WTC11 (cell line): Measurements from ENCODE around the gene PPP5C. TPM values are rescaled to one million over a fixed set of nuclear protein-coding genes. Genes with fewer than 3 reads are reported as not detected.

Source experiments
- ATF1 ChIP-seq: sonication (generic); formaldehyde crosslinking; IDR thresholded peaks from 2 replicates; pipeline ENCODE4 v1.8.1; 2023; ENCODE audit warnings: mild to moderate bottlenecking, moderate library complexity, missing genetic modification reagents
- ELF4 ChIP-seq: sonication (generic); formaldehyde crosslinking; IDR thresholded peaks from 2 replicates; pipeline ENCODE4 v1.8.1; 2022; ENCODE audit warnings: low read depth, mild to moderate bottlenecking, moderate library complexity, missing genetic modification reagents
- ESRRA ChIP-seq: sonication (generic); formaldehyde crosslinking; IDR thresholded peaks from 2 replicates; pipeline ENCODE4 v1.8.1; 2022; ENCODE audit warnings: mild to moderate bottlenecking, missing genetic modification reagents, borderline replicate concordance
- FOXP1 ChIP-seq: sonication (generic); formaldehyde crosslinking; IDR thresholded peaks from 2 replicates; pipeline ENCODE4 v1.8.0; 2022; ENCODE audit warnings: missing genetic modification reagents, mild to moderate bottlenecking, moderate library complexity, borderline replicate concordance
- IRF2 ChIP-seq: sonication (generic); formaldehyde crosslinking; IDR thresholded peaks from 2 replicates; pipeline ENCODE4 v1.8.0; 2022; ENCODE audit warnings: low read depth, missing genetic modification reagents, borderline replicate concordance
- JAZF1 ChIP-seq: fragments of 250-450 bp; sonication (Bioruptor Pico); IDR thresholded peaks from 2 replicates; pipeline ENCODE4 v1.9.0; 2021; ENCODE audit warnings: moderate library complexity, mild to moderate bottlenecking, inconsistent platforms
- MYBL2 ChIP-seq: sonication (generic); formaldehyde crosslinking; IDR thresholded peaks from 2 replicates; pipeline ENCODE4 v1.8.1; 2023; ENCODE audit warnings: mild to moderate bottlenecking, moderate library complexity, missing genetic modification reagents
- NFATC4 ChIP-seq: fragments of 250-450 bp; sonication (Bioruptor Pico); IDR thresholded peaks from 2 replicates; pipeline ENCODE4 v1.9.0; 2021; ENCODE audit warnings: mild to moderate bottlenecking
- SMAD3 ChIP-seq: sonication (generic); formaldehyde crosslinking; IDR thresholded peaks from 2 replicates; pipeline ENCODE4 v1.8.0; 2022; ENCODE audit warnings: missing genetic modification reagents, mild to moderate bottlenecking, borderline replicate concordance
- TEAD1 ChIP-seq: sonication (generic); formaldehyde crosslinking; IDR thresholded peaks from 2 replicates; pipeline ENCODE4 v1.8.0; 2022; ENCODE audit warnings: mild to moderate bottlenecking, missing genetic modification reagents
- ZNF317 ChIP-seq: sonication (generic); formaldehyde crosslinking; IDR thresholded peaks from 2 replicates; pipeline ENCODE4 v1.8.1; 2023; ENCODE audit warnings: low read depth, mild to moderate bottlenecking, moderate library complexity, missing genetic modification reagents, borderline replicate concordance
- ZNF396 ChIP-seq: fragments of 250-450 bp; sonication (Bioruptor Pico); IDR thresholded peaks from 2 replicates; pipeline ENCODE4 v1.8.0; 2021; ENCODE audit warnings: mild to moderate bottlenecking, moderate library complexity, borderline replicate concordance
- total RNA-seq: library from RNA; stranded (reverse); gene quantifications from 3 replicates; pipeline ENCODE4 v1.2.3, GENCODE V29; 2021
- TF ChIP-seq, protein P1 (sequence below): sonication (generic); formaldehyde crosslinking; IDR thresholded peaks from 2 replicates; pipeline ENCODE4 v1.8.0; 2022; ENCODE audit warnings: missing genetic modification reagents
- TF ChIP-seq, protein P2 (sequence below): sonication (generic); formaldehyde crosslinking; conservative IDR thresholded peaks from 2 replicates; pipeline ENCODE4 v1.8.1; 2022; ENCODE audit warnings: mild to moderate bottlenecking, missing genetic modification reagents
- TF ChIP-seq, protein P3 (sequence below): fragments of 250-450 bp; sonication (Bioruptor Pico); IDR thresholded peaks from 2 replicates; pipeline ENCODE4 v1.9.0; 2021; ENCODE audit warnings: mild to moderate bottlenecking
- TF ChIP-seq, protein P4 (sequence below): fragments of 250-450 bp; sonication (Bioruptor Pico); IDR thresholded peaks from 2 replicates; pipeline ENCODE4 v1.9.0; 2021; ENCODE audit warnings: mild to moderate bottlenecking
- TF ChIP-seq, protein P5 (sequence below): fragments of 250-450 bp; sonication (Bioruptor Pico); IDR thresholded peaks from 2 replicates; pipeline ENCODE4 v2.1.2; 2022; ENCODE audit warnings: mild to moderate bottlenecking, moderate library complexity
- TF ChIP-seq, protein P6 (sequence below): sonication (generic); formaldehyde crosslinking; IDR thresholded peaks from 2 replicates; pipeline ENCODE4 v1.8.0; 2022; ENCODE audit warnings: mild to moderate bottlenecking, missing genetic modification reagents
- TF ChIP-seq, protein P7 (sequence below): sonication (generic); formaldehyde crosslinking; IDR thresholded peaks from 2 replicates; pipeline ENCODE4 v1.8.1; 2022; ENCODE audit warnings: low read depth, missing genetic modification reagents, borderline replicate concordance
- TF ChIP-seq, protein P8 (sequence below): sonication (generic); formaldehyde crosslinking; IDR thresholded peaks from 2 replicates; pipeline ENCODE4 v1.8.1; 2023; ENCODE audit warnings: mild to moderate bottlenecking, missing genetic modification reagents
- TF ChIP-seq, protein P9 (sequence below): sonication (generic); formaldehyde crosslinking; IDR thresholded peaks from 2 replicates; pipeline ENCODE4 v1.8.0; 2022; ENCODE audit warnings: mild to moderate bottlenecking, missing genetic modification reagents
- TF ChIP-seq, protein P10 (sequence below): sonication (generic); formaldehyde crosslinking; IDR thresholded peaks from 2 replicates; pipeline ENCODE4 v1.8.0; 2023; ENCODE audit warnings: missing genetic modification reagents

The PPP5C gene
- total RNA-seq, 1 experiment from 2014 or later: 107 TPM

DNA sequence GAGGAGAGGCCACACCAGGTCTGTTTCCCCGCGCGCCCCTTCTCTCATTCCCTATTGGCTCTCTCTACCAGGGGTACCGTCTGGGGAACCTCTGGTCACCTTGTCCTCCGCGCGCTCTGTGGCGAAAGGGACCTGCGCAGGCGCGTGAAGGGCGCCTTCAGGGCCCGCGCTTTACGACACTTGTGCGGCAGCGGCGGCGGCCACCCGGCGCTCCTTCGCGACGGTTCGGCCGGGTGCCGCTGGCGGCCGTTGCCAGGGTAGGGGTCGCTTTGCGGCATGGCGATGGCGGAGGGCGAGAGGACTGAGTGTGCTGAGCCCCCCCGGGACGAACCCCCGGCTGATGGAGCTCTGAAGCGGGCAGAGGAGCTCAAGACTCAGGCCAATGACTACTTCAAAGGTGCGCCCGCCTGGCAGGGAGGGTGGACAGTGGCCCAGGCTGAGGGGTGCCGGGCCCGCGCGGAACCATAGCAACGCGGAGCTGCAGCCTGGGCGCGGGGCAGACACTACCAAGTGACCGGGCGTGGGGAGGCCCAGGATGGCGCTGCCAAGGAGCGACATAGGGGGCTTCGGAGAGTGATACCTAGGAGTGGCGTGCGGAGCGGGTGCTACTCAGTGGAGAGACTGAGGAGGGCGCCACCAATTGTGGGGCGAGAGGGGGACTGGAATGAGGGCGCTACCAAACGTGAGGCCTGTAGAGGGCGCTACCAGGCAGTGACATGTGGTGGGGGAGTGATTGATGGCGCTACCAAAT is at the start of gene PPP5C (continued):
- TF ChIP-seq, protein P1, sequence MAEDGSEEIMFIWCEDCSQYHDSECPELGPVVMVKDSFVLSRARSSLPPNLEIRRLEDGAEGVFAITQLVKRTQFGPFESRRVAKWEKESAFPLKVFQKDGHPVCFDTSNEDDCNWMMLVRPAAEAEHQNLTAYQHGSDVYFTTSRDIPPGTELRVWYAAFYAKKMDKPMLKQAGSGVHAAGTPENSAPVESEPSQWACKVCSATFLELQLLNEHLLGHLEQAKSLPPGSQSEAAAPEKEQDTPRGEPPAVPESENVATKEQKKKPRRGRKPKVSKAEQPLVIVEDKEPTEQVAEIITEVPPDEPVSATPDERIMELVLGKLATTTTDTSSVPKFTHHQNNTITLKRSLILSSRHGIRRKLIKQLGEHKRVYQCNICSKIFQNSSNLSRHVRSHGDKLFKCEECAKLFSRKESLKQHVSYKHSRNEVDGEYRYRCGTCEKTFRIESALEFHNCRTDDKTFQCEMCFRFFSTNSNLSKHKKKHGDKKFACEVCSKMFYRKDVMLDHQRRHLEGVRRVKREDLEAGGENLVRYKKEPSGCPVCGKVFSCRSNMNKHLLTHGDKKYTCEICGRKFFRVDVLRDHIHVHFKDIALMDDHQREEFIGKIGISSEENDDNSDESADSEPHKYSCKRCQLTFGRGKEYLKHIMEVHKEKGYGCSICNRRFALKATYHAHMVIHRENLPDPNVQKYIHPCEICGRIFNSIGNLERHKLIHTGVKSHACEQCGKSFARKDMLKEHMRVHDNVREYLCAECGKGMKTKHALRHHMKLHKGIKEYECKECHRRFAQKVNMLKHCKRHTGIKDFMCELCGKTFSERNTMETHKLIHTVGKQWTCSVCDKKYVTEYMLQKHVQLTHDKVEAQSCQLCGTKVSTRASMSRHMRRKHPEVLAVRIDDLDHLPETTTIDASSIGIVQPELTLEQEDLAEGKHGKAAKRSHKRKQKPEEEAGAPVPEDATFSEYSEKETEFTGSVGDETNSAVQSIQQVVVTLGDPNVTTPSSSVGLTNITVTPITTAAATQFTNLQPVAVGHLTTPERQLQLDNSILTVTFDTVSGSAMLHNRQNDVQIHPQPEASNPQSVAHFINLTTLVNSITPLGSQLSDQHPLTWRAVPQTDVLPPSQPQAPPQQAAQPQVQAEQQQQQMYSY (CRISPR knock-in tag): peak; percentile 13; the same call in 1 of the 2 replicates
- TF ChIP-seq, protein P2, sequence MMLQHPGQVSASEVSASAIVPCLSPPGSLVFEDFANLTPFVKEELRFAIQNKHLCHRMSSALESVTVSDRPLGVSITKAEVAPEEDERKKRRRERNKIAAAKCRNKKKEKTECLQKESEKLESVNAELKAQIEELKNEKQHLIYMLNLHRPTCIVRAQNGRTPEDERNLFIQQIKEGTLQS (CRISPR knock-in tag): no peak
- TF ChIP-seq NFATC4 (CRISPR knock-in tag) (peak; percentile 62; the same call in 1 of the 2 replicates), ATF1 (no peak), ESRRA (CRISPR knock-in tag) (peak; percentile 90), SMAD3 (CRISPR knock-in tag) (0 out of 2 replicates have a peak, but pooled peaks have one; percentile 69), JAZF1 (CRISPR knock-in tag) (no peak), TEAD1 (CRISPR knock-in tag) (peak; percentile 23; the same call in 1 of the 2 replicates), ELF4 (CRISPR knock-in tag) (no peak), FOXP1 (CRISPR knock-in tag) (peak; percentile 47; the same call in 1 of the 2 replicates), ZNF396 (CRISPR knock-in tag) (no peak), IRF2 (CRISPR knock-in tag) (no peak), ZNF317 (CRISPR knock-in tag) (no peak), MYBL2 (CRISPR knock-in tag) (no peak)
- TF ChIP-seq, protein P3, sequence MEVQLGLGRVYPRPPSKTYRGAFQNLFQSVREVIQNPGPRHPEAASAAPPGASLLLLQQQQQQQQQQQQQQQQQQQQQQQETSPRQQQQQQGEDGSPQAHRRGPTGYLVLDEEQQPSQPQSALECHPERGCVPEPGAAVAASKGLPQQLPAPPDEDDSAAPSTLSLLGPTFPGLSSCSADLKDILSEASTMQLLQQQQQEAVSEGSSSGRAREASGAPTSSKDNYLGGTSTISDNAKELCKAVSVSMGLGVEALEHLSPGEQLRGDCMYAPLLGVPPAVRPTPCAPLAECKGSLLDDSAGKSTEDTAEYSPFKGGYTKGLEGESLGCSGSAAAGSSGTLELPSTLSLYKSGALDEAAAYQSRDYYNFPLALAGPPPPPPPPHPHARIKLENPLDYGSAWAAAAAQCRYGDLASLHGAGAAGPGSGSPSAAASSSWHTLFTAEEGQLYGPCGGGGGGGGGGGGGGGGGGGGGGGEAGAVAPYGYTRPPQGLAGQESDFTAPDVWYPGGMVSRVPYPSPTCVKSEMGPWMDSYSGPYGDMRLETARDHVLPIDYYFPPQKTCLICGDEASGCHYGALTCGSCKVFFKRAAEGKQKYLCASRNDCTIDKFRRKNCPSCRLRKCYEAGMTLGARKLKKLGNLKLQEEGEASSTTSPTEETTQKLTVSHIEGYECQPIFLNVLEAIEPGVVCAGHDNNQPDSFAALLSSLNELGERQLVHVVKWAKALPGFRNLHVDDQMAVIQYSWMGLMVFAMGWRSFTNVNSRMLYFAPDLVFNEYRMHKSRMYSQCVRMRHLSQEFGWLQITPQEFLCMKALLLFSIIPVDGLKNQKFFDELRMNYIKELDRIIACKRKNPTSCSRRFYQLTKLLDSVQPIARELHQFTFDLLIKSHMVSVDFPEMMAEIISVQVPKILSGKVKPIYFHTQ (CRISPR knock-in tag): no peak
- TF ChIP-seq, protein P4, sequence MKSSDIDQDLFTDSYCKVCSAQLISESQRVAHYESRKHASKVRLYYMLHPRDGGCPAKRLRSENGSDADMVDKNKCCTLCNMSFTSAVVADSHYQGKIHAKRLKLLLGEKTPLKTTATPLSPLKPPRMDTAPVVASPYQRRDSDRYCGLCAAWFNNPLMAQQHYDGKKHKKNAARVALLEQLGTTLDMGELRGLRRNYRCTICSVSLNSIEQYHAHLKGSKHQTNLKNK (CRISPR knock-in tag): no peak
- TF ChIP-seq, protein P5, sequence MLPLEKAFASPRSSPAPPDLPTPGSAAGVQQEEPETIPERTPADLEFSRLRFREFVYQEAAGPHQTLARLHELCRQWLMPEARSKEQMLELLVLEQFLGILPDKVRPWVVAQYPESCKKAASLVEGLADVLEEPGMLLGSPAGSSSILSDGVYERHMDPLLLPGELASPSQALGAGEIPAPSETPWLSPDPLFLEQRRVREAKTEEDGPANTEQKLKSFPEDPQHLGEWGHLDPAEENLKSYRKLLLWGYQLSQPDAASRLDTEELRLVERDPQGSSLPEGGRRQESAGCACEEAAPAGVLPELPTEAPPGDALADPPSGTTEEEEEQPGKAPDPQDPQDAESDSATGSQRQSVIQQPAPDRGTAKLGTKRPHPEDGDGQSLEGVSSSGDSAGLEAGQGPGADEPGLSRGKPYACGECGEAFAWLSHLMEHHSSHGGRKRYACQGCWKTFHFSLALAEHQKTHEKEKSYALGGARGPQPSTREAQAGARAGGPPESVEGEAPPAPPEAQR (CRISPR knock-in tag): no peak
- TF ChIP-seq, protein P6, sequence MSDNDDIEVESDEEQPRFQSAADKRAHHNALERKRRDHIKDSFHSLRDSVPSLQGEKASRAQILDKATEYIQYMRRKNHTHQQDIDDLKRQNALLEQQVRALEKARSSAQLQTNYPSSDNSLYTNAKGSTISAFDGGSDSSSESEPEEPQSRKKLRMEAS: peak; percentile 64; the same call in 1 of the 2 replicates
- TF ChIP-seq, protein P7, sequence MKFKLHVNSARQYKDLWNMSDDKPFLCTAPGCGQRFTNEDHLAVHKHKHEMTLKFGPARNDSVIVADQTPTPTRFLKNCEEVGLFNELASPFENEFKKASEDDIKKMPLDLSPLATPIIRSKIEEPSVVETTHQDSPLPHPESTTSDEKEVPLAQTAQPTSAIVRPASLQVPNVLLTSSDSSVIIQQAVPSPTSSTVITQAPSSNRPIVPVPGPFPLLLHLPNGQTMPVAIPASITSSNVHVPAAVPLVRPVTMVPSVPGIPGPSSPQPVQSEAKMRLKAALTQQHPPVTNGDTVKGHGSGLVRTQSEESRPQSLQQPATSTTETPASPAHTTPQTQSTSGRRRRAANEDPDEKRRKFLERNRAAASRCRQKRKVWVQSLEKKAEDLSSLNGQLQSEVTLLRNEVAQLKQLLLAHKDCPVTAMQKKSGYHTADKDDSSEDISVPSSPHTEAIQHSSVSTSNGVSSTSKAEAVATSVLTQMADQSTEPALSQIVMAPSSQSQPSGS (CRISPR knock-in tag): no peak
- TF ChIP-seq, protein P8, sequence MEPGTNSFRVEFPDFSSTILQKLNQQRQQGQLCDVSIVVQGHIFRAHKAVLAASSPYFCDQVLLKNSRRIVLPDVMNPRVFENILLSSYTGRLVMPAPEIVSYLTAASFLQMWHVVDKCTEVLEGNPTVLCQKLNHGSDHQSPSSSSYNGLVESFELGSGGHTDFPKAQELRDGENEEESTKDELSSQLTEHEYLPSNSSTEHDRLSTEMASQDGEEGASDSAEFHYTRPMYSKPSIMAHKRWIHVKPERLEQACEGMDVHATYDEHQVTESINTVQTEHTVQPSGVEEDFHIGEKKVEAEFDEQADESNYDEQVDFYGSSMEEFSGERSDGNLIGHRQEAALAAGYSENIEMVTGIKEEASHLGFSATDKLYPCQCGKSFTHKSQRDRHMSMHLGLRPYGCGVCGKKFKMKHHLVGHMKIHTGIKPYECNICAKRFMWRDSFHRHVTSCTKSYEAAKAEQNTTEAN (CRISPR knock-in tag): no peak
- TF ChIP-seq, protein P9, sequence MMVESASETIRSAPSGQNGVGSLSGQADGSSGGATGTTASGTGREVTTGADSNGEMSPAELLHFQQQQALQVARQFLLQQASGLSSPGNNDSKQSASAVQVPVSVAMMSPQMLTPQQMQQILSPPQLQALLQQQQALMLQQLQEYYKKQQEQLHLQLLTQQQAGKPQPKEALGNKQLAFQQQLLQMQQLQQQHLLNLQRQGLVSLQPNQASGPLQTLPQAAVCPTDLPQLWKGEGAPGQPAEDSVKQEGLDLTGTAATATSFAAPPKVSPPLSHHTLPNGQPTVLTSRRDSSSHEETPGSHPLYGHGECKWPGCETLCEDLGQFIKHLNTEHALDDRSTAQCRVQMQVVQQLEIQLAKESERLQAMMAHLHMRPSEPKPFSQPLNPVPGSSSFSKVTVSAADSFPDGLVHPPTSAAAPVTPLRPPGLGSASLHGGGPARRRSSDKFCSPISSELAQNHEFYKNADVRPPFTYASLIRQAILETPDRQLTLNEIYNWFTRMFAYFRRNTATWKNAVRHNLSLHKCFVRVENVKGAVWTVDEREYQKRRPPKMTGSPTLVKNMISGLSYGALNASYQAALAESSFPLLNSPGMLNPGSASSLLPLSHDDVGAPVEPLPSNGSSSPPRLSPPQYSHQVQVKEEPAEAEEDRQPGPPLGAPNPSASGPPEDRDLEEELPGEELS (CRISPR knock-in tag): no peak
- TF ChIP-seq, protein P10, sequence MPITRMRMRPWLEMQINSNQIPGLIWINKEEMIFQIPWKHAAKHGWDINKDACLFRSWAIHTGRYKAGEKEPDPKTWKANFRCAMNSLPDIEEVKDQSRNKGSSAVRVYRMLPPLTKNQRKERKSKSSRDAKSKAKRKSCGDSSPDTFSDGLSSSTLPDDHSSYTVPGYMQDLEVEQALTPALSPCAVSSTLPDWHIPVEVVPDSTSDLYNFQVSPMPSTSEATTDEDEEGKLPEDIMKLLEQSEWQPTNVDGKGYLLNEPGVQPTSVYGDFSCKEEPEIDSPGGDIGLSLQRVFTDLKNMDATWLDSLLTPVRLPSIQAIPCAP (CRISPR knock-in tag): no peak
